Rectal smooth muscle tissue (tissue), 1 donor: ENCODE data around the gene WNT16.

ENCODE experiments used
- H3K27ac ChIP-seq: one replicate; pipeline ENCODE4 v1.7.0; 2013; ENCODE audit warnings: low read depth, low read length, inconsistent platforms
- H3K27me3 ChIP-seq: one replicate; pipeline ENCODE4 v1.7.0; 2013; ENCODE audit warnings: low read length; ENCODE audit not compliant: control insufficient read depth, insufficient read depth
- H3K36me3 ChIP-seq: one replicate; pipeline ENCODE4 v1.7.0; 2013; ENCODE audit warnings: low read length; ENCODE audit not compliant: control insufficient read depth, insufficient read depth
- H3K4me1 ChIP-seq: one replicate; pipeline ENCODE4 v1.7.0; 2013; ENCODE audit warnings: low read length; ENCODE audit not compliant: control insufficient read depth, insufficient read depth
- H3K4me3 ChIP-seq: one replicate; pipeline ENCODE4 v1.7.0; 2013; ENCODE audit warnings: low read length
- H3K9ac ChIP-seq: one replicate; pipeline ENCODE4 v1.7.0; 2013; ENCODE audit warnings: low read length

The WNT16 gene

GRCh38 chr7:121388950-121389349, 60.1 kb downstream of the WNT16 start:
- H3K27me3 ChIP-seq: no peaks in the 10 kb centered on the region
- H3K4me3 ChIP-seq: no peak overlapping the region
- no peaks in the 10 kb centered on the region for H3K4me1 ChIP-seq
- H3K9ac ChIP-seq: no peak overlapping the region
- no peaks in the 10 kb centered on the region for H3K36me3 ChIP-seq
- H3K27ac ChIP-seq: no peak overlapping the region

GRCh38 chr7:121390109-121390508, 61.3 kb downstream of the WNT16 start:
- no peak overlapping the region for H3K27ac ChIP-seq
- H3K27me3 ChIP-seq: no peaks in the 10 kb centered on the region
- H3K36me3 ChIP-seq: no peaks in the 10 kb centered on the region
- H3K4me1 ChIP-seq: no peaks in the 10 kb centered on the region
- H3K4me3 ChIP-seq: no peak overlapping the region
- no peak overlapping the region for H3K9ac ChIP-seq

- H3K9ac ChIP-seq: no peak overlapping the region
- no peaks in the 10 kb centered on the region for H3K27me3 ChIP-seq
- H3K27ac ChIP-seq: no peak overlapping the region
- H3K4me1 ChIP-seq: no peaks in the 10 kb centered on the region
- no peaks in the 10 kb centered on the region for H3K36me3 ChIP-seq
- H3K4me3 ChIP-seq: no peak overlapping the region
Observed at GRCh38 chr7:121390617-121391016, 61.8 kb downstream of the WNT16 start.
